ENCODE data around the gene OR6C4. TPM values are rescaled to one million over a fixed set of nuclear protein-coding genes. Genes with fewer than 3 reads are reported as not detected.
"Not testable (repeated sequence)": the region's sequence is repeated elsewhere in the genome, so short reads cannot be mapped to it uniquely, and the experiment has no call there.

OR6C4 gene
- total RNA-seq, 1 donor from 2014 or later = not detected

DNA sequence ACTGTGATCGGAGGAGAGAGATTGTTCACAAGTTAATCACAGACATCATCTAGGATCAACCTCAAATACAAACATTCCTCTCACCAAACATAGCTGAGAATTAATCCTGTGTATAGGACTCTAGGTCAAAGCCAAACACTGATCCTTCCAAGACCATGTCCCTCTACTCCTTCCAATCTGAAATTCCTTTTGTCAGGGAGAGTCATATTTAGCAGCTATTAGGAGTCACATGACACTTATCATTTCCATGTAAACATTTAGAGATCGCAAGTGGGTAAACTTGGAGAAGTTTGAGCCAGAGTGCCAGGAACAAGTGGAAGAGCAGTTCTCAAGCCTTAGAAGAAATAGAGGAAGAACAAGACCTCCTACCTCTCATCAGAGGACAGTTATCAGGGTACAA lies 36.4 kb downstream of the OR6C4 start:
- no peaks in the 10 kb centered on the region for H3K27me3 Mint-ChIP-seq
- no peak overlapping the region for H3K4me3 Mint-ChIP-seq (ENCODE audit: low read depth)
- no peaks in the 10 kb centered on the region for H3K36me3 Mint-ChIP-seq (ENCODE audit: insufficient read depth)
- H3K27ac Mint-ChIP-seq = no peak overlapping the region
- H3K4me1 Mint-ChIP-seq (ENCODE audit: low read depth) = peaks cover 4% of the 10 kb centered on the region
- TF ChIP-seq, protein P1, sequence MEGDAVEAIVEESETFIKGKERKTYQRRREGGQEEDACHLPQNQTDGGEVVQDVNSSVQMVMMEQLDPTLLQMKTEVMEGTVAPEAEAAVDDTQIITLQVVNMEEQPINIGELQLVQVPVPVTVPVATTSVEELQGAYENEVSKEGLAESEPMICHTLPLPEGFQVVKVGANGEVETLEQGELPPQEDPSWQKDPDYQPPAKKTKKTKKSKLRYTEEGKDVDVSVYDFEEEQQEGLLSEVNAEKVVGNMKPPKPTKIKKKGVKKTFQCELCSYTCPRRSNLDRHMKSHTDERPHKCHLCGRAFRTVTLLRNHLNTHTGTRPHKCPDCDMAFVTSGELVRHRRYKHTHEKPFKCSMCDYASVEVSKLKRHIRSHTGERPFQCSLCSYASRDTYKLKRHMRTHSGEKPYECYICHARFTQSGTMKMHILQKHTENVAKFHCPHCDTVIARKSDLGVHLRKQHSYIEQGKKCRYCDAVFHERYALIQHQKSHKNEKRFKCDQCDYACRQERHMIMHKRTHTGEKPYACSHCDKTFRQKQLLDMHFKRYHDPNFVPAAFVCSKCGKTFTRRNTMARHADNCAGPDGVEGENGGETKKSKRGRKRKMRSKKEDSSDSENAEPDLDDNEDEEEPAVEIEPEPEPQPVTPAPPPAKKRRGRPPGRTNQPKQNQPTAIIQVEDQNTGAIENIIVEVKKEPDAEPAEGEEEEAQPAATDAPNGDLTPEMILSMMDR (IDR thresholded peaks at IDR 0.05; ENCODE audit: unreplicated experiment) = no peak
- no peak for DNase-seq (ENCODE audit: low spot score, unreplicated experiment)
- peaks cover 16% of the 10 kb centered on the region for H3K9me3 Mint-ChIP-seq (ENCODE audit: low read depth)

DNA sequence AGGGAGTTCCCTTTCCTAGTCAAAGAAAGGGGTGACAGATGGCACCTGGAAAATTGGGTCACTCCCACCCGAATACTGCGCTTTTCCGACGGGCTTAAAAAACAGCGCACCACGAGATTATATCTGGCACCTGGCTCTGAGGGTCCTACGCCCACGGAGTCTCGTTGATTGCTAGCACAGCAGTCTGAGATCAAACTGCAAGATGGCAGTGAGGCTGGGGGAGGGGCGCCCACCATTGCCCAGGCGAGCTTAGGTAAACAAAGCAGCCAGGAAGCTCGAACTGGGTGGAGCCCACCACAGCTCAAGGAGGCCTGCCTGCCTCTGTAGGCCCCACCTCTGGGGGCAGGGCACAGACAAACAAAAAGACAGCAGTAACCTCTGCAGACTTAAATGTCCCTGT lies 40.8 kb downstream of the OR6C4 start:
- peaks cover 32% of the 10 kb centered on the region for H3K9me3 Mint-ChIP-seq (ENCODE audit: low read depth)
- not testable (repeated sequence) for DNase-seq (ENCODE audit: low spot score, unreplicated experiment); H3K4me1 Mint-ChIP-seq (ENCODE audit: low read depth); H3K4me3 Mint-ChIP-seq (ENCODE audit: low read depth); H3K36me3 Mint-ChIP-seq (ENCODE audit: insufficient read depth); H3K27ac Mint-ChIP-seq; H3K27me3 Mint-ChIP-seq

Other genes starting within 250 kb of the OR6C4 start
- gene OR6C1, start 235.3 kb upstream of the OR6C4 start, total RNA-seq = not detected in 2 replicates
- not detected in 2 replicates for gene OR6C3, start 218.9 kb upstream of the OR6C4 start, total RNA-seq
- not detected in 2 replicates for gene OR6C75, start 186.6 kb upstream of the OR6C4 start, total RNA-seq
- gene OR6C65, start 149.1 kb upstream of the OR6C4 start, total RNA-seq = not detected in 2 replicates
- not detected in 2 replicates for gene OR6C76, start 123.3 kb upstream of the OR6C4 start, total RNA-seq
- gene OR6C2, start 105.5 kb upstream of the OR6C4 start, total RNA-seq = not detected in 2 replicates
- not detected in 2 replicates for gene OR6C70, start 79.5 kb upstream of the OR6C4 start, total RNA-seq
- not detected in 2 replicates for gene OR6C68, start 57.2 kb upstream of the OR6C4 start, total RNA-seq
- gene OR2AP1, start 22.9 kb downstream of the OR6C4 start, total RNA-seq = not detected in 2 replicates
- gene OR10P1, start 87.3 kb downstream of the OR6C4 start, total RNA-seq = not detected in 2 replicates
- 23.6 and 25.1 TPM in 2 replicates for gene ITGA7, start 158.3 kb downstream of the OR6C4 start, total RNA-seq
- 65.8 and 68.5 TPM in 2 replicates for gene BLOC1S1, start 166.4 kb downstream of the OR6C4 start, total RNA-seq
- gene RDH5, start 170.8 kb downstream of the OR6C4 start, total RNA-seq = 7.9 and 9.7 TPM in 2 replicates
- 407 and 432 TPM in 2 replicates for gene CD63, start 179.4 kb downstream of the OR6C4 start, total RNA-seq
- gene GDF11, start 193.5 kb downstream of the OR6C4 start, total RNA-seq = 42.8 and 50.3 TPM in 2 replicates